HCT116 (cell line): Measurements from ENCODE around the gene PRPF40B.

Source experiments
- EZH2 ChIP-seq: fragments of 200-600 bp; sonication (generic); IDR thresholded peaks from 2 replicates; pipeline ENCODE4 v1.6.1; 2017; ENCODE audit warnings: antibody characterized with exemption, mixed run types
- EZH2phosphoT487 ChIP-seq: fragments of 200-600 bp; IDR thresholded peaks from 2 replicates; pipeline ENCODE4 v1.6.1; 2018; ENCODE audit warnings: antibody characterized with exemption, borderline replicate concordance
- POLR2A ChIP-seq: IDR thresholded peaks from 2 replicates; pipeline ENCODE4 v1.7.0; 2011; ENCODE audit warnings: borderline replicate concordance; ENCODE audit not compliant: insufficient read depth, insufficient read length; ENCODE audit errors: extremely low read depth
- POLR2AphosphoS5 ChIP-seq: IDR thresholded peaks from 2 replicates; pipeline ENCODE4 v1.6.1; 2011; ENCODE audit warnings: mild to moderate bottlenecking, low read depth, low read length, moderate library complexity
- SIN3A ChIP-seq: IDR thresholded peaks from 2 replicates; pipeline ENCODE4 v1.6.1; 2012; ENCODE audit warnings: low read depth
- YY1 ChIP-seq: IDR thresholded peaks from 2 replicates; pipeline ENCODE4 v1.6.1; 2011; ENCODE audit warnings: low read length, low read depth, moderate library complexity, mild to moderate bottlenecking; ENCODE audit not compliant: insufficient replicate concordance; ENCODE audit errors: extremely low read depth
- ZFX ChIP-seq: fragments of 450-650 bp; IDR thresholded peaks from 2 replicates; pipeline ENCODE4 v1.6.1; 2017
- ZNF274 ChIP-seq: fragments of 200-500 bp; sonication (Bioruptor generic); IDR thresholded peaks from 2 replicates; pipeline ENCODE4 v1.6.1; 2014; ENCODE audit warnings: mild to moderate bottlenecking, low read depth, low read length, inconsistent platforms
- TF ChIP-seq, protein P1 (sequence below), 3 experiments: fragments of 200-600 bp in 1 of 3; sonication (generic) in 1 of 3; IDR thresholded peaks in 2 of 3; conservative IDR thresholded peaks in 1 of 3; 2 replicates each; pipeline ENCODE4 v1.5.1; 2012 to 2017; ENCODE audit warnings: low read depth in 2 of 3, low read length in 2 of 3, antibody characterized with exemption in 1 of 3, borderline replicate concordance in 1 of 3, control low read depth in 1 of 3, mild to moderate bottlenecking in 1 of 3, mixed read lengths in 1 of 3, mixed run types in 1 of 3, moderate library complexity in 1 of 3; ENCODE audit not compliant: insufficient read depth in 1 of 3

DNA sequence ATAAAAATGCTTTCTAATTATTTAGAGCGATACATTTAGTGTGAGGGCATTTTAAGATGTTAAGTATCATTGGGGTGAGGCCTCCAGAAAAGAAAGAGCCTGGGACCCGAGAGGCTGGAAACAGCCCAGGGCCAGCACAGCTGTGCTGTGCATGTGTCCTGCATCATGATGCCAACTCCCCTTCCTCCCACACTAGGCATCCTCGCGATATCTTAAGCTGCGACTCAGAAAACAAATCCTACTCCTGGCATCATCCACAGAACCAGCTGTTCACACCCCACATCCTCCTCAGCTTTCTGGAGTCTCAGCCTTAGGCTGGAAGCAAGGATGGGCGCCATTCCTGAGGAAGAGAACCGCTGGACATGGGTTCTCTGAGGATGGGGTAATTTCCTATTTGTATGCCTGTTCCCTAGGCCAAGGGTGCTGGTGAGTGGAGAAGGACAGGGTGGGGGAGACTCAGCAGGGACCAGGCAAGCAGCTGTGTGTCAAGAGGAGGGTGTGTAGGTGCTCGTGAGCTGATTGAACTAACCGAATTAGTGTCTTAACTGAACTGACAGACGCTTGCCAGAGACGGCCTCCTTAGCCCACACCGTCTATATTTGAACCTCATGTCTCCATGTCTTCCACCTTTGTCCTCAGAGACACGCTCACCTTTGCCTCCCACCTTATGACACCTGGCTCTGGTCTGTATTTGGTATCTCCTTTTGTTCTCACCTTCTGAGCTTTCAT, 39.8 kb upstream of the PRPF40B start:
- no peak for TF ChIP-seq POLR2A
- TF ChIP-seq, protein P1, sequence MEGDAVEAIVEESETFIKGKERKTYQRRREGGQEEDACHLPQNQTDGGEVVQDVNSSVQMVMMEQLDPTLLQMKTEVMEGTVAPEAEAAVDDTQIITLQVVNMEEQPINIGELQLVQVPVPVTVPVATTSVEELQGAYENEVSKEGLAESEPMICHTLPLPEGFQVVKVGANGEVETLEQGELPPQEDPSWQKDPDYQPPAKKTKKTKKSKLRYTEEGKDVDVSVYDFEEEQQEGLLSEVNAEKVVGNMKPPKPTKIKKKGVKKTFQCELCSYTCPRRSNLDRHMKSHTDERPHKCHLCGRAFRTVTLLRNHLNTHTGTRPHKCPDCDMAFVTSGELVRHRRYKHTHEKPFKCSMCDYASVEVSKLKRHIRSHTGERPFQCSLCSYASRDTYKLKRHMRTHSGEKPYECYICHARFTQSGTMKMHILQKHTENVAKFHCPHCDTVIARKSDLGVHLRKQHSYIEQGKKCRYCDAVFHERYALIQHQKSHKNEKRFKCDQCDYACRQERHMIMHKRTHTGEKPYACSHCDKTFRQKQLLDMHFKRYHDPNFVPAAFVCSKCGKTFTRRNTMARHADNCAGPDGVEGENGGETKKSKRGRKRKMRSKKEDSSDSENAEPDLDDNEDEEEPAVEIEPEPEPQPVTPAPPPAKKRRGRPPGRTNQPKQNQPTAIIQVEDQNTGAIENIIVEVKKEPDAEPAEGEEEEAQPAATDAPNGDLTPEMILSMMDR (IDR thresholded peaks at IDR 0.05 in 2 of 3, conservative IDR thresholded peaks at IDR 0.05 in 1 of 3; ENCODE audit: borderline replicate concordance in 1 of 3, insufficient read depth in 1 of 3, low read depth in 2 of 3, low read length in 2 of 3) = no peak
- no peak for TF ChIP-seq EZH2phosphoT487
- no peak for TF ChIP-seq ZNF274
- TF ChIP-seq ZFX = no peak
- TF ChIP-seq EZH2 = no peak
- TF ChIP-seq YY1 = no peak
- no peak for TF ChIP-seq SIN3A
- no peak for TF ChIP-seq POLR2AphosphoS5
